Activated CD8-positive, alpha-beta memory T cell treated with anti-CD3 and anti-CD28 coated beads, Interleukin-2, amount 50 U/mL, for 24 hours (primary cell): ENCODE measurements around the gene PRRC2B.
A peak's percentile ranks its signal among the peaks of the same experiment; 100 is the strongest.
"Not testable (repeated sequence)": the region's sequence is repeated elsewhere in the genome, so short reads cannot be mapped to it uniquely, and the experiment has no call there.

Experiments used
- DNase-seq: peaks from one replicate; pipeline ENCODE4 v3.0.0-alpha.2; 2020; ENCODE audit errors: extremely low read depth

Gene PRRC2B

GRCh38 chr9:131485728-131486422 lies 92.0 kb downstream of the PRRC2B start:
- no peak for DNase-seq

GRCh38 chr9:131487001-131487400 lies 93.1 kb downstream of the PRRC2B start:
- DNase-seq = no peak

- no peak for DNase-seq
Observed at GRCh38 chr9:131487621-131488031, 93.7 kb downstream of the PRRC2B start.

- no peak for DNase-seq
Observed at GRCh38 chr9:131490514-131490913, 96.6 kb downstream of the PRRC2B start.

GRCh38 chr9:131491001-131491710 lies 97.3 kb downstream of the PRRC2B start:
- no peak for DNase-seq

- no peak for DNase-seq
Observed at GRCh38 chr9:131492070-131492469, 98.2 kb downstream of the PRRC2B start.

- DNase-seq = no peak
Observed at GRCh38 chr9:131494296-131494870, 100.5 kb downstream of the PRRC2B start.

GRCh38 chr9:131495785-131496184 lies 101.9 kb downstream of the PRRC2B start:
- DNase-seq = no peak

- DNase-seq = no peak
Observed at GRCh38 chr9:131496844-131497405, 103.0 kb downstream of the PRRC2B start.

GRCh38 chr9:131499254-131499767 lies 105.4 kb downstream of the PRRC2B start:
- DNase-seq = no peak

GRCh38 chr9:131500377-131500776 lies 106.5 kb downstream of the PRRC2B start:
- DNase-seq = peak; percentile 27

GRCh38 chr9:131500939-131501541 lies 107.2 kb downstream of the PRRC2B start:
- DNase-seq = peak; percentile 21

- DNase-seq = peak; percentile 63
Observed at GRCh38 chr9:131502781-131503625, 109.1 kb downstream of the PRRC2B start, which contains the start of gene POMT1. Gene POMT1, plus strand, starts transcription at chr9:131502918. Its CDS starts 1,301 bp downstream, at chr9:131504219.

- DNase-seq = peak; percentile 43
Observed at GRCh38 chr9:131503626-131504465, 110.0 kb downstream of the PRRC2B start.

GRCh38 chr9:131505012-131505411 lies 111.1 kb downstream of the PRRC2B start:
- no peak for DNase-seq

- no peak for DNase-seq
Observed at GRCh38 chr9:131511416-131511815, 117.5 kb downstream of the PRRC2B start.

GRCh38 chr9:131511880-131512279 lies 118.0 kb downstream of the PRRC2B start:
- no peak for DNase-seq

- no peak for DNase-seq
Observed at GRCh38 chr9:131513177-131513576, 119.3 kb downstream of the PRRC2B start.

- DNase-seq = not testable (repeated sequence)
Observed at GRCh38 chr9:131515559-131516031, 121.7 kb downstream of the PRRC2B start.

GRCh38 chr9:131516100-131516499 lies 122.2 kb downstream of the PRRC2B start:
- no peak for DNase-seq
